ENCODE data around the gene PTGR2. TPM values are rescaled to one million over a fixed set of nuclear protein-coding genes. Genes with fewer than 3 reads are reported as not detected.

PTGR2 gene
- total RNA-seq, 1 donor from 2014 or later = 5.8 TPM

GRCh38 chr14:73846947-73847346, 4.7 kb upstream of the PTGR2 start:
- no peaks in the 10 kb centered on the region for H3K36me3 ChIP-seq (ENCODE audit: control insufficient read depth, insufficient read depth, low read length)
- H3K4me3 ChIP-seq (ENCODE audit: low read depth, low read length) = no peak overlapping the region
- FAIRE-seq = no peak
- DNase-seq (ENCODE audit: low read depth) = no peak
- no peaks in the 10 kb centered on the region for H3K27me3 ChIP-seq (ENCODE audit: control insufficient read depth, insufficient read depth, low read length)
- TF ChIP-seq CTCF (IDR thresholded peaks at IDR 0.05; ENCODE audit: insufficient read depth, low read length, severe bottlenecking) = no peak

- Histone ChIP-seq H3K4me3 (ENCODE audit: low read depth, low read length) (peak overlapping the region; percentile 68), H3K36me3 (ENCODE audit: control insufficient read depth, insufficient read depth, low read length) (no peaks in the 10 kb centered on the region), H3K27me3 (ENCODE audit: control insufficient read depth, insufficient read depth, low read length) (no peaks in the 10 kb centered on the region)
- FAIRE-seq (no peak), DNase-seq (ENCODE audit: low read depth) (peak; percentile 89)
- TF ChIP-seq CTCF (IDR thresholded peaks at IDR 0.05; ENCODE audit: insufficient read depth, low read length, severe bottlenecking) = no peak
Observed at GRCh38 chr14:73851000-73851399, 631 bp upstream of the PTGR2 start.

- TF ChIP-seq CTCF (IDR thresholded peaks at IDR 0.05; ENCODE audit: insufficient read depth, low read length, severe bottlenecking) = no peak
- peaks cover 1% of the 10 kb centered on the region for H3K36me3 ChIP-seq (ENCODE audit: control insufficient read depth, insufficient read depth, low read length)
- FAIRE-seq (no peak), DNase-seq (ENCODE audit: low read depth) (no peak)
- no peak overlapping the region for H3K4me3 ChIP-seq (ENCODE audit: low read depth, low read length)
- no peaks in the 10 kb centered on the region for H3K27me3 ChIP-seq (ENCODE audit: control insufficient read depth, insufficient read depth, low read length)
Observed at GRCh38 chr14:73859145-73859544, 7.5 kb downstream of the PTGR2 start.

- H3K4me3 ChIP-seq (ENCODE audit: low read depth, low read length) = no peak overlapping the region
- FAIRE-seq (no peak), DNase-seq (ENCODE audit: low read depth) (no peak)
- TF ChIP-seq CTCF (IDR thresholded peaks at IDR 0.05; ENCODE audit: insufficient read depth, low read length, severe bottlenecking) = no peak
- peaks cover 1% of the 10 kb centered on the region for H3K36me3 ChIP-seq (ENCODE audit: control insufficient read depth, insufficient read depth, low read length)
- H3K27me3 ChIP-seq (ENCODE audit: control insufficient read depth, insufficient read depth, low read length) = no peaks in the 10 kb centered on the region
Observed at GRCh38 chr14:73861073-73861472, 9.4 kb downstream of the PTGR2 start.

- no peak for FAIRE-seq
- no peak for DNase-seq (ENCODE audit: low read depth)
- TF ChIP-seq CTCF (IDR thresholded peaks at IDR 0.05; ENCODE audit: insufficient read depth, low read length, severe bottlenecking) = no peak
- Histone ChIP-seq H3K36me3 (ENCODE audit: control insufficient read depth, insufficient read depth, low read length) (peaks cover 3% of the 10 kb centered on the region), H3K27me3 (ENCODE audit: control insufficient read depth, insufficient read depth, low read length) (no peaks in the 10 kb centered on the region), H3K4me3 (ENCODE audit: low read depth, low read length) (no peak overlapping the region)
Observed at GRCh38 chr14:73862480-73862879, 10.8 kb downstream of the PTGR2 start.

GRCh38 chr14:73863209-73863608, 11.6 kb downstream of the PTGR2 start:
- Histone ChIP-seq H3K4me3 (ENCODE audit: low read depth, low read length) (no peak overlapping the region), H3K36me3 (ENCODE audit: control insufficient read depth, insufficient read depth, low read length) (peaks cover 5% of the 10 kb centered on the region), H3K27me3 (ENCODE audit: control insufficient read depth, insufficient read depth, low read length) (no peaks in the 10 kb centered on the region)
- DNase-seq (ENCODE audit: low read depth) (no peak), FAIRE-seq (no peak)
- TF ChIP-seq CTCF (IDR thresholded peaks at IDR 0.05; ENCODE audit: insufficient read depth, low read length, severe bottlenecking) = no peak
